Nephron (organoid): ENCODE results near the gene ZNF296.

Experiments used
- H3K27ac Mint-ChIP-seq, 3 experiments: 2 replicates each; pipeline ENCODE4 v1.8.0; 2020; ENCODE audit warnings: mixed read lengths in 3 of 3, mild to moderate bottlenecking in 2 of 3, moderate library complexity in 1 of 3
- H3K27me3 Mint-ChIP-seq: 2 replicates; pipeline ENCODE4 v1.8.0; 2021; ENCODE audit warnings: low read depth, mild to moderate bottlenecking, moderate library complexity, mixed read lengths
- H3K36me3 Mint-ChIP-seq: 2 replicates; pipeline ENCODE4 v1.8.0; 2020; ENCODE audit warnings: low read depth, mixed read lengths
- H3K4me1 Mint-ChIP-seq: 2 replicates; pipeline ENCODE4 v1.8.0; 2020; ENCODE audit warnings: mixed read lengths
- H3K4me3 Mint-ChIP-seq, 3 experiments: 2 replicates each; pipeline ENCODE4 v1.8.0; 2020; ENCODE audit warnings: mild to moderate bottlenecking in 3 of 3, mixed read lengths in 3 of 3, moderate library complexity in 2 of 3
- H3K9me3 Mint-ChIP-seq: 2 replicates; pipeline ENCODE4 v1.8.0; 2020; ENCODE audit warnings: mixed read lengths
- CTCF ChIP-seq, 3 experiments: fragments of 200-600 bp; sonication (generic); IDR thresholded peaks; one replicate each; pipeline ENCODE4 v1.5.0; 2021; ENCODE audit warnings: antibody characterized with exemption in 3 of 3; ENCODE audit not compliant: unreplicated experiment in 3 of 3

ZNF296 gene

GRCh38 chr19:45047188-45047797, 29.0 kb downstream of the ZNF296 start:
- no peak for TF ChIP-seq CTCF (IDR thresholded peaks at IDR 0.05; ENCODE audit: unreplicated experiment in 3 of 3)
- H3K27me3 Mint-ChIP-seq = no peaks in the 10 kb centered on the region
- peak overlapping the region in 1 of 3 experiments; percentile 34 for H3K27ac Mint-ChIP-seq
- H3K36me3 Mint-ChIP-seq = peaks cover 41% of the 10 kb centered on the region
- no peaks in the 10 kb centered on the region for H3K9me3 Mint-ChIP-seq
- H3K4me3 Mint-ChIP-seq = no peak overlapping the region
- H3K4me1 Mint-ChIP-seq = no peaks in the 10 kb centered on the region

DNA sequence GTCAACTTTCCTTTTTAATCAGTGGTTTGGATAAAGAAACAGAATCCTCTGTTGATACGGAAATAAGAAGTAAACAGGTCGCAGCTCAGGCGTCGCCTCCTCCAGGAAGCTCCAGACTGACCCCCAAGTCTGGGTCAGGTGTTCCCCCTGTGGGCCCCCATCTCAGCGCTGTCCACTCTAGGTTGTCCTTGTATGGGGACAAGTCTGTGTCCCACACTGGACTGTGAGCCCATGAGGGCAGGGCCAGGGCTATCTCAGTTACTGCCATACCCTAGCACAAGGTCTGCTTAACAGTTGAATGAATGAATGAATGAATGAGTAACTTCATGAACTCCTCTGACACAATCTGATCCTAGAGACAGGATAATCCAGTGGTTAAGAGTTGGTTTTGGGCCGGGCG, 29.9 kb downstream of the ZNF296 start:
- Mint-ChIP-seq H3K4me1 (peaks cover 7% of the 10 kb centered on the region), H3K36me3 (peaks cover 44% of the 10 kb centered on the region)
- TF ChIP-seq CTCF (IDR thresholded peaks at IDR 0.05; ENCODE audit: unreplicated experiment in 3 of 3) = no peak

GRCh38 chr19:45045671-45046353, 30.5 kb downstream of the ZNF296 start:
- no peak overlapping the region for H3K4me3 Mint-ChIP-seq

More for the DNA sequence above, 29.9 kb downstream of the ZNF296 start:
- Mint-ChIP-seq H3K9me3 (no peaks in the 10 kb centered on the region), H3K27me3 (no peaks in the 10 kb centered on the region), H3K4me3 (no peak overlapping the region), H3K27ac (no peak overlapping the region)

DNA sequence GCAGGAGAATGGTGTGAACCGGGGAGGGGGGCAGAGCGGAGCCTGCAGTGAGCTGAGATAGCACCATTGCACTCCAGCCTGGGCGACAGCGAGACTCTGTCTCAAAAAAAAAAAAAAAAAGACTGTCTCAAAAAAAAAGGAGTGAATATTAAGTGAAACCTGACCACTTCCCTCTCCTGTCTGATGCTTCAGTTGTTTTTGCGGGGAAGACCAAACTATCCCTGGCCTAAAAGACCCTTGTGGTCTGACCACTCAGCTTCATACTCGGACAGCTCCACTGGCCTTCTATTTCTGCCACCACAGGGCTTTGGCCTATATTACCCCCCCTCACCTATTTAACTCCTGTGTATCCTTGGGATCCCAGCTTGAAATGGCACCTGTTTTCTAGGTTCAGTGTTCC, 35.2 kb downstream of the ZNF296 start:
- no peak overlapping the region for H3K27ac Mint-ChIP-seq

More at GRCh38 chr19:45045671-45046353, 30.5 kb downstream of the ZNF296 start:
- Mint-ChIP-seq H3K27ac (peak overlapping the region in 1 of 3 experiments; percentile 25), H3K4me1 (peaks cover 10% of the 10 kb centered on the region), H3K9me3 (no peaks in the 10 kb centered on the region), H3K27me3 (no peaks in the 10 kb centered on the region), H3K36me3 (peaks cover 45% of the 10 kb centered on the region)
- no peak for TF ChIP-seq CTCF (IDR thresholded peaks at IDR 0.05; ENCODE audit: unreplicated experiment in 3 of 3)

GRCh38 chr19:45040059-45040771, 36.1 kb downstream of the ZNF296 start:
- H3K36me3 Mint-ChIP-seq = peaks cover 35% of the 10 kb centered on the region
- H3K27me3 Mint-ChIP-seq = no peaks in the 10 kb centered on the region
- H3K4me3 Mint-ChIP-seq = peak overlapping the region; percentile 91 to 97 (median 94)
- no peaks in the 10 kb centered on the region for H3K9me3 Mint-ChIP-seq
- peak overlapping the region in 2 of 3 experiments; percentile 10 to 85 for H3K27ac Mint-ChIP-seq
- peaks cover 22% of the 10 kb centered on the region for H3K4me1 Mint-ChIP-seq
- no peak for TF ChIP-seq CTCF (IDR thresholded peaks at IDR 0.05; ENCODE audit: unreplicated experiment in 3 of 3)

More for the DNA sequence above, 35.2 kb downstream of the ZNF296 start:
- no peak for TF ChIP-seq CTCF (IDR thresholded peaks at IDR 0.05; ENCODE audit: unreplicated experiment in 3 of 3)
- H3K4me1 Mint-ChIP-seq = peaks cover 22% of the 10 kb centered on the region
- no peaks in the 10 kb centered on the region for H3K27me3 Mint-ChIP-seq
- no peaks in the 10 kb centered on the region for H3K9me3 Mint-ChIP-seq
- peaks cover 41% of the 10 kb centered on the region for H3K36me3 Mint-ChIP-seq
- H3K4me3 Mint-ChIP-seq = peak overlapping the region; percentile 67 to 83 (median 78)
